MM.1S (cell line): ENCODE data around the gene PRCC.

Source experiments
- DNase-seq: peaks from one replicate; pipeline ENCODE4 v3.0.0-alpha.2; 2015
- H2AFZ ChIP-seq: fragments of 300-600 bp; sonication (generic); 2 replicates; pipeline ENCODE4 v1.6.0; 2016; ENCODE audit warnings: antibody characterized with exemption, low read length
- H3F3A ChIP-seq: fragments of 300-600 bp; sonication (generic); 2 replicates; pipeline ENCODE4 v1.6.1; 2016; ENCODE audit warnings: mild to moderate bottlenecking, antibody characterized with exemption, low read length, moderate library complexity, mixed read lengths; ENCODE audit not compliant: insufficient read depth
- H3K27ac ChIP-seq: fragments of 300-600 bp; sonication (generic); 2 replicates; pipeline ENCODE4 v1.5.1; 2016; ENCODE audit warnings: mild to moderate bottlenecking, low read length
- H3K27me3 ChIP-seq: fragments of 300-600 bp; sonication (generic); replicated peaks from 2 replicates; pipeline ENCODE4 v1.6.0; 2016; ENCODE audit warnings: low read length; ENCODE audit not compliant: insufficient read depth
- H3K36me3 ChIP-seq: fragments of 300-600 bp; sonication (generic); replicated peaks from 2 replicates; pipeline ENCODE4 v1.6.1; 2016; ENCODE audit warnings: mild to moderate bottlenecking, low read length, mixed read lengths; ENCODE audit not compliant: insufficient read depth
- H3K4me1 ChIP-seq: fragments of 300-600 bp; sonication (generic); 2 replicates; pipeline ENCODE4 v1.6.1; 2016; ENCODE audit warnings: low read length, mixed read lengths
- H3K4me2 ChIP-seq: fragments of 300-600 bp; sonication (generic); 2 replicates; pipeline ENCODE4 v1.6.0; 2016; ENCODE audit warnings: low read depth, low read length
- H3K4me3 ChIP-seq: fragments of 300-600 bp; sonication (generic); 2 replicates; pipeline ENCODE4 v1.5.1; 2016; ENCODE audit warnings: low read length, mixed read lengths
- H3K79me2 ChIP-seq: fragments of 300-600 bp; sonication (generic); 2 replicates; pipeline ENCODE4 v1.6.1; 2016; ENCODE audit warnings: mixed run types, low read length, mixed read lengths
- H3K9ac ChIP-seq: fragments of 300-600 bp; sonication (generic); 2 replicates; pipeline ENCODE4 v1.6.1; 2016; ENCODE audit warnings: low read length, mixed read lengths
- H3K9me2 ChIP-seq: fragments of 300-600 bp; sonication (generic); replicated peaks from 2 replicates; pipeline ENCODE4 v1.6.1; 2016; ENCODE audit warnings: mild to moderate bottlenecking, low read length, mixed read lengths; ENCODE audit not compliant: insufficient read depth
- H3K9me3 ChIP-seq: fragments of 300-600 bp; sonication (generic); replicated peaks from 2 replicates; pipeline ENCODE4 v1.6.1; 2016; ENCODE audit warnings: mild to moderate bottlenecking, low read length, mixed read lengths; ENCODE audit not compliant: insufficient read depth
- H4K20me1 ChIP-seq: fragments of 300-600 bp; sonication (generic); 2 replicates; pipeline ENCODE4 v1.6.1; 2016; ENCODE audit warnings: mild to moderate bottlenecking, low read length, moderate library complexity, mixed read lengths; ENCODE audit not compliant: insufficient read depth
- CTCF ChIP-seq: fragments of 300-600 bp; sonication (generic); IDR thresholded peaks from 2 replicates; pipeline ENCODE4 v1.5.1; 2016; ENCODE audit warnings: antibody characterized with exemption, low read length, mixed read lengths
- EZH2 ChIP-seq: fragments of 300-600 bp; sonication (generic); optimal IDR thresholded peaks from 2 replicates; pipeline ENCODE3; 2017; ENCODE audit warnings: low read depth, mild to moderate bottlenecking, antibody characterized with exemption, low read length, mixed read lengths
- EZH2phosphoT487 ChIP-seq: fragments of 300-600 bp; sonication (generic); IDR thresholded peaks from 2 replicates; pipeline ENCODE4 v1.6.1; 2018; ENCODE audit warnings: antibody characterized with exemption, low read length

PRCC gene

GRCh38 chr1:156839426-156840109, 72.2 kb downstream of the PRCC start:
- Histone ChIP-seq H3F3A (no peaks in the 10 kb centered on the region), H3K27ac (no peak overlapping the region), H3K79me2 (no peaks in the 10 kb centered on the region), H3K9me2 (no peaks in the 10 kb centered on the region), H2AFZ (no peak overlapping the region), H3K4me2 (no peak overlapping the region), H3K36me3 (no peaks in the 10 kb centered on the region), H3K4me1 (no peaks in the 10 kb centered on the region), H4K20me1 (no peaks in the 10 kb centered on the region), H3K27me3 (peaks cover 53% of the 10 kb centered on the region), H3K9me3 (no peaks in the 10 kb centered on the region), H3K9ac (no peak overlapping the region), H3K4me3 (no peak overlapping the region)
- no peak for DNase-seq
- TF ChIP-seq EZH2phosphoT487 = no peak
- no peak for TF ChIP-seq EZH2
- TF ChIP-seq CTCF = no peak

GRCh38 chr1:156840186-156840897, 73.0 kb downstream of the PRCC start:
- TF ChIP-seq CTCF = no peak
- no peak for TF ChIP-seq EZH2phosphoT487
- TF ChIP-seq EZH2 = no peak
- H3K9ac ChIP-seq = no peak overlapping the region
- H3K9me3 ChIP-seq = no peaks in the 10 kb centered on the region
- H3K4me3 ChIP-seq = no peak overlapping the region
- no peaks in the 10 kb centered on the region for H3F3A ChIP-seq
- no peaks in the 10 kb centered on the region for H3K36me3 ChIP-seq
- no peaks in the 10 kb centered on the region for H3K9me2 ChIP-seq
- H3K27me3 ChIP-seq = peaks cover 52% of the 10 kb centered on the region
- H3K4me2 ChIP-seq = no peak overlapping the region
- peak; percentile 29 for DNase-seq
- H4K20me1 ChIP-seq = no peaks in the 10 kb centered on the region
- H2AFZ ChIP-seq = no peak overlapping the region
- H3K4me1 ChIP-seq = no peaks in the 10 kb centered on the region
- H3K27ac ChIP-seq = no peak overlapping the region
- H3K79me2 ChIP-seq = no peaks in the 10 kb centered on the region

- no peak overlapping the region for H3K4me2 ChIP-seq
- H3F3A ChIP-seq = no peaks in the 10 kb centered on the region
- no peak for DNase-seq
- H3K27ac ChIP-seq = no peak overlapping the region
- TF ChIP-seq CTCF (no peak), EZH2 (no peak), EZH2phosphoT487 (no peak)
- H3K9me3 ChIP-seq = no peaks in the 10 kb centered on the region
- no peaks in the 10 kb centered on the region for H3K79me2 ChIP-seq
- peaks cover 49% of the 10 kb centered on the region for H3K27me3 ChIP-seq
- no peaks in the 10 kb centered on the region for H3K4me1 ChIP-seq
- H3K9me2 ChIP-seq = no peaks in the 10 kb centered on the region
- H3K9ac ChIP-seq = no peak overlapping the region
- H3K36me3 ChIP-seq = no peaks in the 10 kb centered on the region
- H2AFZ ChIP-seq = no peak overlapping the region
- H4K20me1 ChIP-seq = no peaks in the 10 kb centered on the region
- H3K4me3 ChIP-seq = no peak overlapping the region
Measured at GRCh38 chr1:156840898-156841279, 73.6 kb downstream of the PRCC start.
